H1 (cell line): ENCODE data around the gene CHD1. TPM values are rescaled to one million over a fixed set of nuclear protein-coding genes. Genes with fewer than 3 reads are reported as not detected.

Experiments
- BACH1 ChIP-seq: IDR thresholded peaks from 2 replicates; pipeline ENCODE4 v1.6.1; 2012; ENCODE audit warnings: low read length, improper control_type of control experiment
- BCL11A ChIP-seq, 2 experiments: IDR thresholded peaks; one replicate each; pipeline ENCODE4 v1.6.1; 2011; ENCODE audit warnings: low read depth in 2 of 2, low read length in 2 of 2, mild to moderate bottlenecking in 2 of 2
- CTBP2 ChIP-seq: IDR thresholded peaks from 2 replicates; pipeline ENCODE4 v1.7.0; 2011; ENCODE audit warnings: borderline replicate concordance, mild to moderate bottlenecking, moderate library complexity, mixed read lengths, low read length; ENCODE audit not compliant: insufficient read depth, insufficient read length
- EGR1 ChIP-seq: IDR thresholded peaks from 2 replicates; pipeline ENCODE4 v1.6.1; 2011; ENCODE audit warnings: low read depth, low read length, borderline replicate concordance
- FOSL1 ChIP-seq: IDR thresholded peaks from 2 replicates; pipeline ENCODE4 v1.6.1; 2011; ENCODE audit warnings: mild to moderate bottlenecking, low read depth, low read length, moderate library complexity; ENCODE audit not compliant: insufficient read depth
- SAP30 ChIP-seq: fragments of 300-600 bp; sonication (generic); IDR thresholded peaks from 2 replicates; pipeline ENCODE4 v1.7.1; 2012; ENCODE audit warnings: low read length, moderate library complexity, mild to moderate bottlenecking, inconsistent platforms; ENCODE audit not compliant: insufficient read depth, insufficient replicate concordance
- TCF12 ChIP-seq: IDR thresholded peaks from 2 replicates; pipeline ENCODE4 v1.6.1; 2011; ENCODE audit warnings: low read depth, mild to moderate bottlenecking, low read length
- TEAD4 ChIP-seq: IDR thresholded peaks from 2 replicates; pipeline ENCODE4 v1.6.1; 2012; ENCODE audit warnings: low read depth, low read length, inconsistent platforms, mixed read lengths
- YY1 ChIP-seq: IDR thresholded peaks from 2 replicates; pipeline ENCODE4 v1.6.1; 2011; ENCODE audit warnings: low read depth, mild to moderate bottlenecking, low read length
- polyA plus RNA-seq, 7 experiments: library from polyadenylated mRNA; depleted of rRNA in 3 of 7; stranded (reverse) in 5 of 7; unstranded in 2 of 7; fragments of >200 nt in 5 of 7; fragments of 200-250 nt in 2 of 7; gene quantifications; 1 replicate in 5 of 7; 2 replicates in 1 of 7; 4 replicates in 1 of 7; pipeline versions ENCODE4 v1.2.1 to v1.2.3, GENCODE V29; 2011 to 2013; ENCODE audit warnings: missing spikeins in 2 of 7, mixed read lengths in 2 of 7
- total RNA-seq: library from RNA; stranded (reverse); fragmentation: NEBNext Ultra II Directional; extraction: Animal tissue kit (Norgen Biotek cat#: 25700); gene quantifications from 2 replicates; pipeline ENCODE4 v1.2.1, GENCODE V29; 2021
- TF ChIP-seq, protein P1 (sequence below): fragments of 300-600 bp; sonication (generic); IDR thresholded peaks from 2 replicates; pipeline ENCODE4 v1.7.1; 2012; ENCODE audit warnings: low read length, moderate library complexity, mild to moderate bottlenecking, inconsistent platforms; ENCODE audit not compliant: insufficient replicate concordance

Gene CHD1
- total and polyA plus RNA-seq, 2 of the 8 experiments (the other 6 are each of a cell fraction or from before 2014, with no cell fraction given), result 15.6 to 53.0 TPM

DNA sequence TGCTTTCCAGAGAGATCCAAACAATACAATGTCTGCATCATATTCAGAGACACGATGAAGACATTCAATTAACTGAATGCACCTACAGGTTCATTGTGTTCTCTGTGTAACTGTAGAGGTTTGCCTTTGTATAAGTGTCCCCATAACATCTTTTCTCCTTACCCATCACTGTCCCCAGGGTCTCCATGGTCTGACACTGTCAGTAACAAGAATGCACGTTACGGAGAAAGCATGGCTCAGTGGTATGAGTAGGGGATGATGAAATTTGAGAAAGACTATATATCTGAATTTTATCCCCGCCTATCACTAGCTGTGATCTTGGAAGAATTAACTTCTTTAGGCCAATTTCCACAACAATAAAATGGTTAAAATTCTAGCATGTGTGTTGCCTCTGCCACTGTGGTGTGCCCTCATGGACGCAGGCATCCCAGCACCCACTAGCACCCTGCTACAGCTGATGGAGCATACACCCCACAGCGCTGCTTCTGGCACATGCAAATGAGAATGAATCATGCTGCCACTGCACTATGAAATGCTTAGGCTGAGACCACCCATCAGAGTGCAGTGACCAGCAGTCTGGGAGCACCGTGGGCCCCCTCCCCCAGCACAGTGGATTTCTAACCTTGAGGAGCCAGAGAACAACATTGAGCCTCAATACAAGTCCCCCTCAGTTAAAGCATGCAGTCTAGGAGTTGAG lies 101.1 kb downstream of the CHD1 start (continued):
- TF ChIP-seq, protein P1, sequence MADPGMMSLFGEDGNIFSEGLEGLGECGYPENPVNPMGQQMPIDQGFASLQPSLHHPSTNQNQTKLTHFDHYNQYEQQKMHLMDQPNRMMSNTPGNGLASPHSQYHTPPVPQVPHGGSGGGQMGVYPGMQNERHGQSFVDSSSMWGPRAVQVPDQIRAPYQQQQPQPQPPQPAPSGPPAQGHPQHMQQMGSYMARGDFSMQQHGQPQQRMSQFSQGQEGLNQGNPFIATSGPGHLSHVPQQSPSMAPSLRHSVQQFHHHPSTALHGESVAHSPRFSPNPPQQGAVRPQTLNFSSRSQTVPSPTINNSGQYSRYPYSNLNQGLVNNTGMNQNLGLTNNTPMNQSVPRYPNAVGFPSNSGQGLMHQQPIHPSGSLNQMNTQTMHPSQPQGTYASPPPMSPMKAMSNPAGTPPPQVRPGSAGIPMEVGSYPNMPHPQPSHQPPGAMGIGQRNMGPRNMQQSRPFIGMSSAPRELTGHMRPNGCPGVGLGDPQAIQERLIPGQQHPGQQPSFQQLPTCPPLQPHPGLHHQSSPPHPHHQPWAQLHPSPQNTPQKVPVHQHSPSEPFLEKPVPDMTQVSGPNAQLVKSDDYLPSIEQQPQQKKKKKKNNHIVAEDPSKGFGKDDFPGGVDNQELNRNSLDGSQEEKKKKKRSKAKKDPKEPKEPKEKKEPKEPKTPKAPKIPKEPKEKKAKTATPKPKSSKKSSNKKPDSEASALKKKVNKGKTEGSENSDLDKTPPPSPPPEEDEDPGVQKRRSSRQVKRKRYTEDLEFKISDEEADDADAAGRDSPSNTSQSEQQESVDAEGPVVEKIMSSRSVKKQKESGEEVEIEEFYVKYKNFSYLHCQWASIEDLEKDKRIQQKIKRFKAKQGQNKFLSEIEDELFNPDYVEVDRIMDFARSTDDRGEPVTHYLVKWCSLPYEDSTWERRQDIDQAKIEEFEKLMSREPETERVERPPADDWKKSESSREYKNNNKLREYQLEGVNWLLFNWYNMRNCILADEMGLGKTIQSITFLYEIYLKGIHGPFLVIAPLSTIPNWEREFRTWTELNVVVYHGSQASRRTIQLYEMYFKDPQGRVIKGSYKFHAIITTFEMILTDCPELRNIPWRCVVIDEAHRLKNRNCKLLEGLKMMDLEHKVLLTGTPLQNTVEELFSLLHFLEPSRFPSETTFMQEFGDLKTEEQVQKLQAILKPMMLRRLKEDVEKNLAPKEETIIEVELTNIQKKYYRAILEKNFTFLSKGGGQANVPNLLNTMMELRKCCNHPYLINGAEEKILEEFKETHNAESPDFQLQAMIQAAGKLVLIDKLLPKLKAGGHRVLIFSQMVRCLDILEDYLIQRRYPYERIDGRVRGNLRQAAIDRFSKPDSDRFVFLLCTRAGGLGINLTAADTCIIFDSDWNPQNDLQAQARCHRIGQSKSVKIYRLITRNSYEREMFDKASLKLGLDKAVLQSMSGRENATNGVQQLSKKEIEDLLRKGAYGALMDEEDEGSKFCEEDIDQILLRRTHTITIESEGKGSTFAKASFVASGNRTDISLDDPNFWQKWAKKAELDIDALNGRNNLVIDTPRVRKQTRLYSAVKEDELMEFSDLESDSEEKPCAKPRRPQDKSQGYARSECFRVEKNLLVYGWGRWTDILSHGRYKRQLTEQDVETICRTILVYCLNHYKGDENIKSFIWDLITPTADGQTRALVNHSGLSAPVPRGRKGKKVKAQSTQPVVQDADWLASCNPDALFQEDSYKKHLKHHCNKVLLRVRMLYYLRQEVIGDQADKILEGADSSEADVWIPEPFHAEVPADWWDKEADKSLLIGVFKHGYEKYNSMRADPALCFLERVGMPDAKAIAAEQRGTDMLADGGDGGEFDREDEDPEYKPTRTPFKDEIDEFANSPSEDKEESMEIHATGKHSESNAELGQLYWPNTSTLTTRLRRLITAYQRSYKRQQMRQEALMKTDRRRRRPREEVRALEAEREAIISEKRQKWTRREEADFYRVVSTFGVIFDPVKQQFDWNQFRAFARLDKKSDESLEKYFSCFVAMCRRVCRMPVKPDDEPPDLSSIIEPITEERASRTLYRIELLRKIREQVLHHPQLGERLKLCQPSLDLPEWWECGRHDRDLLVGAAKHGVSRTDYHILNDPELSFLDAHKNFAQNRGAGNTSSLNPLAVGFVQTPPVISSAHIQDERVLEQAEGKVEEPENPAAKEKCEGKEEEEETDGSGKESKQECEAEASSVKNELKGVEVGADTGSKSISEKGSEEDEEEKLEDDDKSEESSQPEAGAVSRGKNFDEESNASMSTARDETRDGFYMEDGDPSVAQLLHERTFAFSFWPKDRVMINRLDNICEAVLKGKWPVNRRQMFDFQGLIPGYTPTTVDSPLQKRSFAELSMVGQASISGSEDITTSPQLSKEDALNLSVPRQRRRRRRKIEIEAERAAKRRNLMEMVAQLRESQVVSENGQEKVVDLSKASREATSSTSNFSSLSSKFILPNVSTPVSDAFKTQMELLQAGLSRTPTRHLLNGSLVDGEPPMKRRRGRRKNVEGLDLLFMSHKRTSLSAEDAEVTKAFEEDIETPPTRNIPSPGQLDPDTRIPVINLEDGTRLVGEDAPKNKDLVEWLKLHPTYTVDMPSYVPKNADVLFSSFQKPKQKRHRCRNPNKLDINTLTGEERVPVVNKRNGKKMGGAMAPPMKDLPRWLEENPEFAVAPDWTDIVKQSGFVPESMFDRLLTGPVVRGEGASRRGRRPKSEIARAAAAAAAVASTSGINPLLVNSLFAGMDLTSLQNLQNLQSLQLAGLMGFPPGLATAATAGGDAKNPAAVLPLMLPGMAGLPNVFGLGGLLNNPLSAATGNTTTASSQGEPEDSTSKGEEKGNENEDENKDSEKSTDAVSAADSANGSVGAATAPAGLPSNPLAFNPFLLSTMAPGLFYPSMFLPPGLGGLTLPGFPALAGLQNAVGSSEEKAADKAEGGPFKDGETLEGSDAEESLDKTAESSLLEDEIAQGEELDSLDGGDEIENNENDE, result no peak
- TF ChIP-seq BCL11A (IDR thresholded peaks at IDR 0.05; ENCODE audit: low read depth in 2 of 2, low read length in 2 of 2) (no peak), FOSL1 (no peak), YY1 (no peak), SAP30 (no peak), TEAD4 (no peak), EGR1 (no peak), CTBP2 (no peak), BACH1 (no peak), TCF12 (no peak)
